Karpas-422 (cell line): Measurements from ENCODE around the gene CDK3. TPM values are rescaled to one million over a fixed set of nuclear protein-coding genes. Genes with fewer than 3 reads are reported as not detected.

Experiments
- DNase-seq: peaks from one replicate; pipeline ENCODE4 v3.0.0-alpha.2; 2015
- H2AFZ ChIP-seq: fragments of 200-600 bp; sonication (generic); 2 replicates; pipeline ENCODE4 v1.6.1; 2014; ENCODE audit warnings: antibody characterized with exemption, low read length, mixed read lengths
- H3K27ac ChIP-seq: fragments of 200-600 bp; sonication (generic); 2 replicates; pipeline ENCODE4 v1.5.1; 2014; ENCODE audit warnings: mild to moderate bottlenecking, low read length, moderate library complexity
- H3K27me3 ChIP-seq: fragments of 200-600 bp; sonication (generic); 2 replicates; pipeline ENCODE4 v1.6.1; 2014; ENCODE audit warnings: low read length, mixed read lengths
- H3K36me3 ChIP-seq: fragments of 200-600 bp; sonication (generic); 2 replicates; pipeline ENCODE4 v1.6.1; 2014; ENCODE audit warnings: low read length, mixed read lengths; ENCODE audit not compliant: insufficient read depth
- H3K4me1 ChIP-seq: fragments of 200-600 bp; sonication (generic); 2 replicates; pipeline ENCODE4 v1.6.1; 2014; ENCODE audit warnings: mild to moderate bottlenecking, low read length, mixed read lengths
- H3K4me2 ChIP-seq: fragments of 200-600 bp; sonication (generic); 2 replicates; pipeline ENCODE4 v1.6.1; 2014; ENCODE audit warnings: low read length, low read depth, mild to moderate bottlenecking; ENCODE audit not compliant: poor library complexity, severe bottlenecking
- H3K4me3 ChIP-seq: fragments of 200-600 bp; sonication (generic); 2 replicates; pipeline ENCODE4 v1.5.1; 2014; ENCODE audit warnings: mild to moderate bottlenecking, antibody characterized with exemption, low read length, mixed read lengths
- H3K79me2 ChIP-seq: fragments of 200-600 bp; sonication (generic); 2 replicates; pipeline ENCODE4 v1.6.1; 2014; ENCODE audit warnings: mild to moderate bottlenecking, low read length, mixed read lengths
- H3K9ac ChIP-seq: fragments of 200-600 bp; sonication (generic); 2 replicates; pipeline ENCODE4 v1.6.0; 2014; ENCODE audit warnings: low read length
- H3K9me2 ChIP-seq: fragments of 200-600 bp; sonication (generic), shearing (Covaris generic); replicated peaks from 2 replicates; pipeline ENCODE4 v1.6.0; 2014; ENCODE audit warnings: mild to moderate bottlenecking, low read length, moderate library complexity; ENCODE audit not compliant: insufficient read depth
- H3K9me3 ChIP-seq: fragments of 300-700, 200-600 bp; sonication (generic); 2 replicates; pipeline ENCODE4 v1.6.1; 2014; ENCODE audit warnings: low read length, mixed read lengths
- H4K20me1 ChIP-seq: fragments of 200-600 bp; sonication (generic); 2 replicates; pipeline ENCODE4 v1.6.1; 2014; ENCODE audit warnings: mild to moderate bottlenecking, antibody characterized with exemption, low read length, low read depth; ENCODE audit not compliant: insufficient read depth
- total RNA-seq: library from RNA; depleted of rRNA; stranded (reverse); fragments of >200 nt; shearing (Covaris generic); gene quantifications from 2 replicates; pipeline ENCODE4 v1.2.3, GENCODE V29; 2014; ENCODE audit warnings: low replicate concordance

The CDK3 gene
- total RNA-seq, 1 experiment from 2014 or later: 4.7 TPM

GRCh38 chr17:76007131-76007849 lies 6.6 kb downstream of the CDK3 start:
- Histone ChIP-seq H3K9me3 (no peaks in the 10 kb centered on the region), H3K4me3 (no peak overlapping the region), H4K20me1 (no peaks in the 10 kb centered on the region), H3K9ac (no peak overlapping the region), H3K79me2 (no peaks in the 10 kb centered on the region), H3K9me2 (no peaks in the 10 kb centered on the region), H3K4me1 (peaks cover 7% of the 10 kb centered on the region), H3K27me3 (no peaks in the 10 kb centered on the region), H2AFZ (no peak overlapping the region), H3K27ac (no peak overlapping the region), H3K4me2 (no peak overlapping the region), H3K36me3 (no peaks in the 10 kb centered on the region)
- DNase-seq: no peak

- Histone ChIP-seq H3K4me3 (no peak overlapping the region), H4K20me1 (no peaks in the 10 kb centered on the region), H3K27me3 (no peaks in the 10 kb centered on the region), H3K9me2 (no peaks in the 10 kb centered on the region), H3K9ac (no peak overlapping the region), H2AFZ (no peak overlapping the region), H3K27ac (no peak overlapping the region), H3K9me3 (no peaks in the 10 kb centered on the region), H3K36me3 (no peaks in the 10 kb centered on the region), H3K4me1 (peaks cover 7% of the 10 kb centered on the region), H3K79me2 (no peaks in the 10 kb centered on the region), H3K4me2 (no peak overlapping the region)
- no peak for DNase-seq
These were observed 7.2 kb downstream of the CDK3 start for GRCh38 chr17:76007850-76008165.

- Histone ChIP-seq H3K4me2 (no peak overlapping the region), H4K20me1 (no peaks in the 10 kb centered on the region), H2AFZ (no peak overlapping the region), H3K36me3 (no peaks in the 10 kb centered on the region), H3K9me3 (no peaks in the 10 kb centered on the region), H3K27ac (no peak overlapping the region), H3K9ac (no peak overlapping the region), H3K9me2 (no peaks in the 10 kb centered on the region), H3K27me3 (no peaks in the 10 kb centered on the region), H3K4me3 (no peak overlapping the region), H3K4me1 (peaks cover 7% of the 10 kb centered on the region), H3K79me2 (no peaks in the 10 kb centered on the region)
- DNase-seq: no peak
These were observed 7.6 kb downstream of the CDK3 start for GRCh38 chr17:76008208-76008607.

GRCh38 chr17:76008630-76009425 lies 8.2 kb downstream of the CDK3 start:
- H4K20me1 ChIP-seq: no peaks in the 10 kb centered on the region
- H3K79me2 ChIP-seq: no peaks in the 10 kb centered on the region
- H3K4me2 ChIP-seq: no peak overlapping the region
- H2AFZ ChIP-seq: no peak overlapping the region
- no peak overlapping the region for H3K27ac ChIP-seq
- DNase-seq: no peak
- H3K4me3 ChIP-seq: no peak overlapping the region
- H3K36me3 ChIP-seq: no peaks in the 10 kb centered on the region
- H3K9me3 ChIP-seq: no peaks in the 10 kb centered on the region
- no peaks in the 10 kb centered on the region for H3K9me2 ChIP-seq
- peaks cover 7% of the 10 kb centered on the region for H3K4me1 ChIP-seq
- no peaks in the 10 kb centered on the region for H3K27me3 ChIP-seq
- no peak overlapping the region for H3K9ac ChIP-seq

- Histone ChIP-seq H3K4me1 (peaks cover 9% of the 10 kb centered on the region), H4K20me1 (no peaks in the 10 kb centered on the region), H3K36me3 (no peaks in the 10 kb centered on the region), H3K27ac (no peak overlapping the region), H3K9me3 (no peaks in the 10 kb centered on the region), H3K79me2 (no peaks in the 10 kb centered on the region), H3K9me2 (no peaks in the 10 kb centered on the region), H3K4me2 (no peak overlapping the region), H3K4me3 (no peak overlapping the region), H3K9ac (no peak overlapping the region), H3K27me3 (no peaks in the 10 kb centered on the region), H2AFZ (no peak overlapping the region)
- DNase-seq: no peak
These were observed 8.8 kb downstream of the CDK3 start for GRCh38 chr17:76009447-76009846.

- no peaks in the 10 kb centered on the region for H3K79me2 ChIP-seq
- no peak overlapping the region for H3K27ac ChIP-seq
- no peaks in the 10 kb centered on the region for H3K36me3 ChIP-seq
- H2AFZ ChIP-seq: no peak overlapping the region
- no peaks in the 10 kb centered on the region for H3K9me2 ChIP-seq
- H3K4me3 ChIP-seq: no peak overlapping the region
- H3K9ac ChIP-seq: no peak overlapping the region
- DNase-seq: peak; percentile 56
- peaks cover 9% of the 10 kb centered on the region for H3K4me1 ChIP-seq
- H4K20me1 ChIP-seq: no peaks in the 10 kb centered on the region
- H3K9me3 ChIP-seq: no peaks in the 10 kb centered on the region
- no peak overlapping the region for H3K4me2 ChIP-seq
- H3K27me3 ChIP-seq: no peaks in the 10 kb centered on the region
These were observed 9.5 kb downstream of the CDK3 start for GRCh38 chr17:76009969-76010661.

GRCh38 chr17:76011951-76012350 lies 11.3 kb downstream of the CDK3 start:
- Histone ChIP-seq H3K9me3 (no peaks in the 10 kb centered on the region), H3K4me3 (no peak overlapping the region), H3K9me2 (no peaks in the 10 kb centered on the region), H3K27me3 (no peaks in the 10 kb centered on the region), H3K4me2 (no peak overlapping the region), H3K27ac (no peak overlapping the region), H3K9ac (no peak overlapping the region), H4K20me1 (no peaks in the 10 kb centered on the region), H3K36me3 (no peaks in the 10 kb centered on the region), H2AFZ (no peak overlapping the region), H3K79me2 (no peaks in the 10 kb centered on the region), H3K4me1 (peaks cover 9% of the 10 kb centered on the region)
- no peak for DNase-seq

GRCh38 chr17:76013377-76013932 lies 12.8 kb downstream of the CDK3 start:
- no peak overlapping the region for H3K9ac ChIP-seq
- H3K9me3 ChIP-seq: no peaks in the 10 kb centered on the region
- no peak for DNase-seq
- H3K79me2 ChIP-seq: no peaks in the 10 kb centered on the region
- H3K4me3 ChIP-seq: no peak overlapping the region
- no peaks in the 10 kb centered on the region for H3K9me2 ChIP-seq
- H3K27me3 ChIP-seq: no peaks in the 10 kb centered on the region
- no peak overlapping the region for H3K4me2 ChIP-seq
- H3K36me3 ChIP-seq: no peaks in the 10 kb centered on the region
- peaks cover 9% of the 10 kb centered on the region for H3K4me1 ChIP-seq
- no peak overlapping the region for H2AFZ ChIP-seq
- no peak overlapping the region for H3K27ac ChIP-seq
- H4K20me1 ChIP-seq: no peaks in the 10 kb centered on the region
